OCI-LY1 (cell line): Measurements from ENCODE around the gene GRB10.

Source experiments
- EZH2 ChIP-seq: fragments of 200-600 bp; sonication (generic), shearing (Covaris generic); IDR thresholded peaks from 2 replicates; pipeline ENCODE4 v1.8.0; 2017; ENCODE audit warnings: borderline replicate concordance, mixed run types, mild to moderate bottlenecking, antibody characterized with exemption, low read length, moderate library complexity, mixed read lengths
- TF ChIP-seq, protein P1 (sequence below): fragments of 200-600 bp; sonication (generic), shearing (Covaris generic); IDR thresholded peaks from 2 replicates; pipeline ENCODE4 v1.5.1; 2017; ENCODE audit warnings: mild to moderate bottlenecking, antibody characterized with exemption, low read length, moderate library complexity, mixed read lengths

- no peak for TF ChIP-seq EZH2
- TF ChIP-seq, protein P1, sequence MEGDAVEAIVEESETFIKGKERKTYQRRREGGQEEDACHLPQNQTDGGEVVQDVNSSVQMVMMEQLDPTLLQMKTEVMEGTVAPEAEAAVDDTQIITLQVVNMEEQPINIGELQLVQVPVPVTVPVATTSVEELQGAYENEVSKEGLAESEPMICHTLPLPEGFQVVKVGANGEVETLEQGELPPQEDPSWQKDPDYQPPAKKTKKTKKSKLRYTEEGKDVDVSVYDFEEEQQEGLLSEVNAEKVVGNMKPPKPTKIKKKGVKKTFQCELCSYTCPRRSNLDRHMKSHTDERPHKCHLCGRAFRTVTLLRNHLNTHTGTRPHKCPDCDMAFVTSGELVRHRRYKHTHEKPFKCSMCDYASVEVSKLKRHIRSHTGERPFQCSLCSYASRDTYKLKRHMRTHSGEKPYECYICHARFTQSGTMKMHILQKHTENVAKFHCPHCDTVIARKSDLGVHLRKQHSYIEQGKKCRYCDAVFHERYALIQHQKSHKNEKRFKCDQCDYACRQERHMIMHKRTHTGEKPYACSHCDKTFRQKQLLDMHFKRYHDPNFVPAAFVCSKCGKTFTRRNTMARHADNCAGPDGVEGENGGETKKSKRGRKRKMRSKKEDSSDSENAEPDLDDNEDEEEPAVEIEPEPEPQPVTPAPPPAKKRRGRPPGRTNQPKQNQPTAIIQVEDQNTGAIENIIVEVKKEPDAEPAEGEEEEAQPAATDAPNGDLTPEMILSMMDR = no peak
These were observed 11.4 kb upstream of the GRB10 start for GRCh38 chr7:50793947-50794570.
